Measurements from ENCODE around the gene CTNNA3.

DNA sequence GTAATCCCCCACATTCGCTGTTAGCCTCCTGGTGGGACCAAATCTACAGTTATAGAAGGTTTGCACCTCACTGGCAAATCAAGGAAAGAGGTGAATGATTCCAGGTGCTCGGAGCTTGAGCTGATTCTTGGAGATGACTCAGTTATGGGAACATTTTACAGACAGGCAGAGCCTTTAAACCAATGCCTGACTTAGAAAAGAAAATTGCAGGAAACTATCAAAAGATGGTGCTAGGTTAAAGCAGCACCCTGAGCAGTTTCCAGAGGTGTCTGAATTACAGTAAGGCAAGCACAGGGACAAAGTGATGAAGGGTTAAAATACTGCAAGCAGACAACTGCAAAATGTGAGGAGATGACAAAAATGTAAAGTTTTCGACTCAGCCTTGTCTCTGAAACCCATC is 767.2 kb downstream of the CTNNA3 start:
- TF ChIP-seq POLR2A (IDR thresholded peaks at IDR 0.05; ENCODE audit: borderline replicate concordance, extremely low read depth, insufficient read depth, insufficient read length) (no peak), CTCF (IDR thresholded peaks at IDR 0.05 in 2 of 3, conservative IDR thresholded peaks at IDR 0.05 in 1 of 3; ENCODE audit: borderline replicate concordance in 1 of 3, insufficient read depth in 1 of 3, low read depth in 2 of 3, low read length in 2 of 3) (no peak), YY1 (IDR thresholded peaks at IDR 0.05; ENCODE audit: extremely low read depth, insufficient replicate concordance, low read depth, low read length) (no peak), CBX3 (IDR thresholded peaks at IDR 0.05; ENCODE audit: low read depth) (no peak), CEBPB (IDR thresholded peaks at IDR 0.05; ENCODE audit: low read depth) (no peak), POLR2AphosphoS5 (IDR thresholded peaks at IDR 0.05; ENCODE audit: low read depth, low read length) (no peak), SIN3A (IDR thresholded peaks at IDR 0.05; ENCODE audit: low read depth) (no peak), MAX (IDR thresholded peaks at IDR 0.05) (no peak), RAD21 (IDR thresholded peaks at IDR 0.05; ENCODE audit: low read depth) (no peak)
